NCI-H748 (cell line): ENCODE data around the gene PCSK1N.

Experiments
- DNase-seq: peaks from one replicate; lab custom pipeline; 2025; ENCODE audit not compliant: unreplicated experiment; lab: John Stamatoyannopoulos, UW

The PCSK1N gene

GRCh38 chrX:48790477-48790876 lies 44.9 kb downstream of the PCSK1N start:
- no peak for DNase-seq

- DNase-seq: no peak
Measured at GRCh38 chrX:48789366-48790220, 45.8 kb downstream of the PCSK1N start.

- DNase-seq: no peak
Measured at GRCh38 chrX:48787505-48788443, 47.6 kb downstream of the PCSK1N start.

- no peak for DNase-seq
Measured at GRCh38 chrX:48786825-48787504, 48.4 kb downstream of the PCSK1N start.

- DNase-seq: no peak
Measured at GRCh38 chrX:48786341-48786800, 49.0 kb downstream of the PCSK1N start, which contains the start of gene GATA1. Gene GATA1, plus strand, starts transcription at chrX:48786590. Its CDS starts 4,520 bp downstream, at chrX:48791110.

GRCh38 chrX:48785540-48786214 lies 49.7 kb downstream of the PCSK1N start:
- DNase-seq: no peak

GRCh38 chrX:48785186-48785539 lies 50.2 kb downstream of the PCSK1N start:
- no peak for DNase-seq

GRCh38 chrX:48784726-48785125 lies 50.7 kb downstream of the PCSK1N start:
- no peak for DNase-seq

- no peak for DNase-seq
Measured at GRCh38 chrX:48782795-48783194, 52.6 kb downstream of the PCSK1N start.

- no peak for DNase-seq
Measured at GRCh38 chrX:48782216-48782615, 53.2 kb downstream of the PCSK1N start.

GRCh38 chrX:48781705-48782104 lies 53.7 kb downstream of the PCSK1N start:
- no peak for DNase-seq
